ENCODE results near the gene PTPRD.

PTPRD gene

DNA sequence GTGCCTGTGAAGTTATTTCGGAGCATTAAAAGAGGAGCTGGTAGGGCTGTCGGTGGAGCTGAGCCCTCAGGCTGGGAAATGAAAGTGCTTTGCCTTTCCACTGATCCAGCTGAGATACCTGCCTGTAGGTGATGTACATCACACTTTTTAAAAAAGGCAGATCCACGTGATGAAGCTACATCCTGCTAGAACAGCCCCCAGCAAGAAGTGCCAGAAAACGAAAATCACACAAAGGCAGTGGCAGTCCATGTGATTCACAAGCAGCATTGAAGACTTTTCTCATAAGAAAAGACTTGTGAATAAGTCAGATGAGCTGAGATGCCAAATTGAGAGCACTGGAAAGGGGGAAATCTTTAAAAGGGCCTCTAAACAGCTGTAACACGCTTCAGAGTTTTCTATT lies 765.1 kb downstream of the PTPRD start:
- DNase-seq: no peak

DNA sequence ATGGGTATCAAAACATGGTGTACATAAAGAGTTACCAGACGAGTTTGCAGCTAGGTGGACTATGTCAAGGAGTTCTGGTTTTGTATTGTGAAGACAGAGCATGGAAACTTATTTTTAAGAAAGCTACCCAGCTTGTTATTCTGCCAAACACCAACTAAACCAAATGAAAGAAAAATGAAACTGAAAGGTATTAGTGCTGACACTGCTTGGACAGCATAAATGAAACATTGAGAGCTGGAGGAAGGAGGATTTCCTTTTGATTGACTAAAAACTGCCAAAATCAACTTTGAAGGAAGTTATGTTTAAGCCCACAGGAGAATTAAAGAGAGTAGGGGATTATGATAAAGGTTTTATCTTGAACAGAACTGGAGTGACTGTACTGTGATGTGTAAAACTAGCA lies 766.2 kb downstream of the PTPRD start:
- no peak for DNase-seq

DNA sequence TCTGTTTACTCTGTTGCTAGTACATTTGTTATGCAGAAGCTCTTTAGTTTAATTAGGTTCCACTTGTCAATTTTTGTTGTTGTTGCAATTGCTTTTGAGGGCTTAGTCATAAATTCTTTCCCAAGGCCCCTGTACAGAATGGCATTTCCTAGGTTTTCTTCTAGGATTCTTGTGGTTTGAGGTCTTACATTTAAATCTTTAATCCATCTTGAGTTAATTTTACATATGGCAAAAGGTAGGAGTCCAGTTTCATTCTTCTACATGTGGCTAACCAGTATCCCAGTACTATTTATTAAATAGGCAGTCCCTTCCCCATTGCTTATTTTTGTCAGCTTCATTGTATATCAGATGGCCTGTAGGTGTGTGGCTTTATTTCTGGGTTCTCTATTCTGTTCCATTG lies 792.4 kb downstream of the PTPRD start:
- no peak for DNase-seq

DNA sequence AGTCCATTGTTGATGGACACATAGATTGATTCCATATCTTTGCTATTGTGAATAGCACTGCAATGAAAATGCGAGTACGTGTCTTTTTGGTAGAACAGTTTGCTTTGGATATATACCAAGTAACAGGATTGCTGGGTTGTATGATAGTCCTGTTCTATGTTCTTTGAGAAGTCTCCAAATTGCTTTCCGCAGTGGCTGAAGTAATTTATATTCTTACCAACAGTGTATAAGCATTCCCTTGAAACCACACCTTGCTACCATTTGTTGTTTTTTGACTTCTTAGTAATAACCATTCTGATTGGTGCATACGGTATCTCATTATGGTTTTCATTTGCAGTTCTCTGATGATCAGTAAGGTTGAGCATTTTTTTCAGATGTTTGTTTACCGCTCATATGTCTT lies 792.9 kb downstream of the PTPRD start:
- DNase-seq: no peak

DNA sequence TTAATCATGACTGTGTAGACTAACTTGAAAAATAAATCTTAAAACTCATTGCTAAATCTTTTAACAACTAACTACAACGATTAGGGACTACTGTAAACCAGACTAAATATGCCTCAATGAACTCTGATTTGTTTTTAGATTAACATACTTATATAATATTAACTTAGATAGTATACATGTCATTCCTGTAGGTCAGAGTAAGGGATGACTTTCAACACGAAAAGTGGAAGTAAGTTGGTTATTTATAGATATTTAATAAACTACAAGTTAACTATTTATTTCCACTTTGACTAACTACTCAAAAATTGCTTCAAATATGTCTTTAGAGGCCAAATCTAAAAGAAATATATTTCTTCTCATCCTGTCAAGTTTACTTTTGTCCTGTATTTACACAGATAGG lies 795.6 kb downstream of the PTPRD start:
- DNase-seq: no peak

DNA sequence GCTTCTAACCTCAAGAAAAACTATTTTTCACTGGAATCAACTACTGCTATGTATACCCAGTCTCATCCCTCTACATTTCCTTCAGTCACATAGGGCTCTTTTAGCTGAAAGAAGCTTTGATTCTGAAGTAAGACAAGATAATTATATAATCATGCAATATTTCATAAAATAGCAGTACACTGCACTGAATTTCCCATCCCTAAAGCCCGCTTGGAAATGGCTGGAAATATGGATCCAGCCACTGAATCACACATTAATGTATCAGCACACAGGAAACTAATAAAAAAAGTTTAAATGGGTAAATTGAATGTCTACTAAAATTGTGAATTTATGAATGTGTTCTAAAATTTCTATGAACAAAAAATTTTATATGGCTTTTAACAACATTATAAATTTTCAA lies 808.7 kb downstream of the PTPRD start:
- no peak for DNase-seq

DNA sequence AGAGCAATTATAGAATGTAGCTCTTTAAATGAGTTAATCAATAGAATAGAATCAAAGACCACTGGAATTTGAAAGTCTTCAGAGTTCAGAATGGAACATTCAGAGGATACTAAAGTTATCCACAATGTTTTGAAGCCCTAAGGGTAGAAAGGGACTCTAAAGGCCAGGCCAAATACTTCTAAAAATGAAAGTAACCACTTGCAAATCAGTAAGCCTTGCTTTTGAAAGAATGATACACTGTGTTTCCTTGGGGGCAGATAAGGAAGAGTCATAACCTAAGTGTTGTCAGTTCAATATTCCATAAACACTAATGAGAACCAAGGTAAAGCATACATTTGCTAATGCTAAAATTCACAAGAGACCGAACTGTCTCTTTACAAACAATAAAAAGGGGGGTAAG lies 813.5 kb downstream of the PTPRD start:
- no peak for DNase-seq

DNA sequence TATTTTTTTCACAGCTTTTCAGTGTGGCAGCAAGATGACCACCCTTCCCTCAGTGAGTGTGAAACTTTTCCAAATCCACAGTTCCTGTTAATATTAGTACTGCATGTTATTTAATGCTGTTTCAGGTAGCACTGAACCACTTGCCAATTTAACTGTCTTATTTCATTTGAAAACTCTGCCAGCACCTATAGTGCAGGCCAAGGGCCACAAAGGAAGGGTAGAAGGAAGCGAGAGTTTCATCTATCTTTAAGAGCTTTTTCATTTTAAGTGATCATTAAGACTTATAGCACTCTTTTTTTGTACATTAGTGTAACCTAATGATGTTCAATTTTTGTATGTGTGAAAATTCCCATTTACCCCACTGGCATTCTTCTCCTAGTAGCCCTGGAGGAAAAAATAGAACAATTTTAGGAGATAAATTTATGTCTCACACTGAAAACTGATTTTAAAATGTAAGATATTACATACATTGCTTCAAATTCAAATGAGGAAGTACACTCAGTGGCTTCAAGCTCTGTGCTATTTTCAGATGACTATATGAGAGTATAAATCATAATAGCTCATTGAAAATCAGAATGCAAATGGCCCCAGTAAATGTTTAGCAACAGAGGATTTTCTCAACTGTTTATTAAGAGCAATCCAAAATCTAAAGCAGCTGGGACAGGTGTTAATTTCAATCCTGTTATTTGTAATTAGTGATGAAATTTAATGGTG lies 820.5 kb downstream of the PTPRD start:
- DNase-seq: no peak

DNA sequence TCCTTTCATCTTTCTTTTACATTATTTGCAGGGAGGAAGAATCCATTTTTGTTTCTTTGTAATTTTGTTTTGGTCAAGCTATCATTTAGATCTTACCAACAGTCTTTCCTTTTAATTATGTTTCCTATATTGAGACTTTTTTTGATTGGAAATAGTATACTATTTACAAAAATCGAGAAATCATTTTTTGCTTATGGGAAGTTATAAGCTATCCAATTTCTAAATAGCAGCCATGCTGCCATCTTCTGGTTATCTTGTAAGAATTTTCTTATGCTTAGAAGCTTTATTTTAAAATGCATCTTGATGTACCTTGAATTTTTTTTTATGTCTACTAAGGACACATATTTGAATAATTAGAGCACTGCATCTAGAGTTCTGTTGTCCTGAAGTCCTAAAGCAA lies 821.2 kb downstream of the PTPRD start:
- no peak for DNase-seq

DNA sequence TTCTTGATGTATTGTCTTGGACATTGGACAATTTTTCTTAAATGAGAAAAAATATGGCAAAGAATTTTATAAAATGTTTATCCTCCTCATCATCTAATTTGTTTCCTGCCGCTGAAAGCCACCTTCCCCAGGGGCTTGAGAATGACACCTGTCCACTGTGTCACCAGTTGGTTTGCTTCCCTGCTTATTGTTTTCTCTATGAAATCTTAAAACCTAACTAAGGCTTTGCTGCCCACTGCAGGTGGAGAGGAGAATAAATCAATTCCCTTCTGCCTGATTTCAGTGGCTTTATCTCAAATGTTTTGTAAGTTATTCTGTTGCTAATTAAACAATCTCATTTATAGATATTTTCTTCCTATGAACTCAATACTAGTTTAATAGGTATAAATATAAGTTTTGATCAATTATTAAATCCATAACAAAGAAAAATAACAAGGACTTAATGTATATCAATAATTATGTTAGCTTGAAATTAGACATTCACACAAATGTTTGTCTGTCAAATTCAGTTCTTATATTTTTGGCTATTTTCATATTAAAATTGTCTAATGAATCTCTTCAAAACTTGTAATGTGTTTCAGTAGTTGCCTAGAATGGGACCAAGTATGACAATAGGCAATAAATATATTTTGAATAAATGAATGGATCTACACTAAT lies 822.5 kb downstream of the PTPRD start:
- DNase-seq: peak; percentile 35

DNA sequence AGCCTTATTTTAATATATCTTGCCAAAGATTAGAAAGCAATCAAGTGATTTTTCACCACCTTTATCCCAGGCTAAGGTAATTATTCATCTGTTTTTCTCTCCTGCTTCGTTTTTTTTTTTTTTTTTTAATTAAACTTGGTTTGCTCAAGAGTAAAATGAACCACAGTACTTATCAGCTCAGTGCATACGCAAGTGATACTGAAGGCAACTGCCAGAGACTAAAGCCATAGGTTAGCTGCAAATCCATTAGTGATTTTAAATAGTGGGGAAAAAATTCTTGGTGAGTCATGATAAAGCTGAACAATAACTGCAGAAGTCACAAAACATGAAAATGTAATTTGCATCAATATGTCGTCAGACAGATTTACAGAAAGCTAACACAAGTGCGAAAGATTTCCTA lies 829.1 kb downstream of the PTPRD start:
- no peak for DNase-seq

DNA sequence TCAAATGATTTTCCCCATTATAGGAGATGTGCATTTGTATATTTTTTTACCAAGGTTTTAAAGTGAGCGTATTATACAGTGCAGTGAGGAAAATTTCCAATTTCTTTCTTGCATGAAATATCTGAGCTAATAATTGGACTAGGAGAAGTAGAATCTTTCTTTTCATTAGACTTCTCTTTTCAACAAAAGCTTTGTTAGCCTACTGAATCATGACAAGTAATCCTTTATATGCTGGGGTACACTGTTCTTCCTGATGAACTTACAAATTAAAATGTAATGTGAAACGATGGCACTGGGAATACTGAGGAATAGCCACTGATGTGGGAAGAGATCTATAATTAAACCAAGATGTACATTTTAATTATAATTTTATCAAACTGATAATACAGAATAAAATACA lies 829.6 kb downstream of the PTPRD start:
- no peak for DNase-seq

DNA sequence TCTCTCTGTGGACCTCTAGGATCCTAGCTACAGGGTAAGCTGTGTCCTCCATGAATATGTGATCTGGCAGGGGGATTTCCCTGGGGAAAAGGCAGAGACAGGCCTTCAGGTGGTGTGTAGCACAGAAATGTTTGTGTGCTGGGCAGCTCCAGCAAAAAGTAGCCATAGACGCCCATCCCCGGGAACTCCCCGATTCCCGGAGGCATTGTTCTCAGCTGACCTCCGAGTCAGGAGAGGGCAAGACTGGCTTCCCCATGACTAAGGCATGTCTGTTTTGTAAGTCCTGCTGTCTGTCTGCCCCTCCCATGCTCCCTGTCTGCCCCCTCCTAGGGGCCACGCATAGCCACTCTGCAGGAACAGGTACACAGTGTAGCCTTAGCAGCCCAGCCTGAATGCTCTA lies 834.5 kb downstream of the PTPRD start:
- no peak for DNase-seq

DNA sequence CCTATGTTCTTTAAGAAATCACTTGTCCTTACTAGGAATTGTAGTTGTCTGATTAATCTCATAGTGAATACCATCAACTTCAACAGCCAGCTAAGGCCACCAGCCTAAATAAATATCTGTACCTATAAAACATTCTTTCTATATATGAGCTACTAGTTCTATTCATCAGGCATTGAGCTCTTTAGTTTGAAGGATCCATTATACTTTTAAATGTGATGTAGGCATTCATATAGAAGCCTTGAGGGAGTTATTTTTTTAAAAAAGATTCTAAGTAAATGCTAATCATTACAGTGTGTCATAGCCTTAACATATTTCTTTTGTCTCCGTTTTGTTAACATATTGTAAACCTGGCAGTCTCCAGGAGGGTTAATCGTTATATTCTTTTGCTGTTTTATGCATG lies 838.3 kb downstream of the PTPRD start:
- DNase-seq: no peak

DNA sequence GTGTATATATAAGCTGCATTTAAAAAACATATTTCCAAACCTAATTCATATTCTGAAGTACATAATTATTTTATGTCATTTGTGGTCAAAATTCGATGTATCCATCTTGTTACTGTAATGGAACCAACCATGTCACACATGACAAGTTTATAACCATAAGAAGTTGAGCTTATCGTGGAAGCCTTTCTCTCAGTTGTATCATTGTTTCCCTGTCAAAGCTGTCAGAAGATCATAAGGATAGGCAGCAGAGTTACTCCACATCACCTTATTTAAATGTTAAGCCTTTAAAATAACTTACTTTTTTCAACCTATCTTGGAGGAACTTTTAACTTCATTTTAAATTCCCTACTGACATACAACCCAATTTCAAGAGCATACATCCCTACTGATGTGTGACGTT lies 841.5 kb downstream of the PTPRD start:
- no peak for DNase-seq

DNA sequence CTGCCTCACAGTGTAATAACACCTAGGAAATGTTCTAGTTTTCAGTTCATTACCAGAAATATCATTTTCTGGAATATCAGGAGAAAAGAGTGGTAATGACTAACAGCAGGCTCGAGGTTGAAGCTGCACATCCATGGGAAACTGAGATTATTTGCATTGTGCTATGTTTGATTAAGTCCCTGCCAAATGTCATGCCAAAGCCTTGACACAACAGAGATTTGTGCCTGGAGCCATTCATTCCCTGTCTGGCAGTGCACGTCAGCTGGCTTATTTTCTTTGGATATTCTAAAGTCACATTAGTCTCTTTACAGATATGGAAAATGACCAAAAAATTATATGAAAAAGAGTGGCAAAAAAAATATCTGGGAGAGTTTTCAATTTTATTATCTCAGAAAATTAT lies 848.0 kb downstream of the PTPRD start:
- DNase-seq: no peak

DNA sequence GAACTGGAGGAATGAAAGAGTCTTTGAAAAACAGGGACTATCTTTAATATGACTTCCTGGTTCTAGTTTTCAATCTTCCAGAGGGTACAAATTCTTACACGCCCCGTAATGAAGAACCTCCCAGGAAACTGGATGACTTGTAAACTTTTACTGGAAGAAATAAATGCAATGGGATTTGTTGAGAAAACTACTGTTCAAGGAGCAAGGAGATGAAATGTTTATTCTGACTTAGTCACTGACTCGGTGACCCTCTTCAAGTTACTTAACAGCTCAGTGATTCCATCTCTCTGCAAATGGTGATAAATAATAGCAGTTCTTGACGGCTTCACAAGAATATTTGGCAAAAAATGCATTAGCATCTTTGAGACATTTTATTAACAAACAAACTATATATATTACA lies 858.6 kb downstream of the PTPRD start:
- no peak for DNase-seq

DNA sequence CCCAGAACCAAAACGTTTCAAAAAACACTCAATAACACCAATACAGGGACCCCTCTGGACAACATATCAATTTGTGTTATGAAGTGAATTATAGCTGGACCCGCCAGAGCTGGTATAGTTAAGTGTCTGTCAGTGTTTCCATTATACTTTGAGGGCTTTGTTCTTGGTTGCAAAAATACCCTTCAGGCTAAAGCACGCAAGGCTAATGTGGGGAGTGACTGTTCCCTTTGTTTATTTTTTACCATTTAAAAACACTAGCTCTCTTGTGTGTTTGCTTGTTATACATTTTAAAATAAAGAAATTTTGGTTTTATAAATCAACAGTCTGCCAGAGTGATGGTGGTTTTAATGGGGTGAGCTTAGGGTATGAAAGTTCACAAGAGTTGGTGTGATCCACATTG lies 859.5 kb downstream of the PTPRD start:
- no peak for DNase-seq

DNA sequence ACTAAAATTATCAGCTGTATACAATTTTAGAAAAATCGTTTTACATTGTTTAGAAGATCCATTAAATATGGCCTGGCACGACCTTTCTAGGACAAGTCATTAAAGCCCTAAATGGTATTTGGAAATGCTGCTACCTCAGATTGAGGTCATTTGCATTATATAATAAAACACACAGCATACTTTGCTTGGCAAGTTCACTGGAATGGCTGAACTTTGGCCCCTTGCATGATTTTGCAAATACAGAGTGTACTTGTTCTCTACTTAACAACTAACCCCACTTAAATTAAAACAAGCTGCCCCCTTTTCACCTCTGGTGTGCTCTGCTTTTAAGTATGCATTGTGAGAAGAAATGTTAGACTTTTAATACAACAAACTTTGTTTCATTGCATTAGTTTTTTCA lies 860.1 kb downstream of the PTPRD start:
- DNase-seq: no peak

DNA sequence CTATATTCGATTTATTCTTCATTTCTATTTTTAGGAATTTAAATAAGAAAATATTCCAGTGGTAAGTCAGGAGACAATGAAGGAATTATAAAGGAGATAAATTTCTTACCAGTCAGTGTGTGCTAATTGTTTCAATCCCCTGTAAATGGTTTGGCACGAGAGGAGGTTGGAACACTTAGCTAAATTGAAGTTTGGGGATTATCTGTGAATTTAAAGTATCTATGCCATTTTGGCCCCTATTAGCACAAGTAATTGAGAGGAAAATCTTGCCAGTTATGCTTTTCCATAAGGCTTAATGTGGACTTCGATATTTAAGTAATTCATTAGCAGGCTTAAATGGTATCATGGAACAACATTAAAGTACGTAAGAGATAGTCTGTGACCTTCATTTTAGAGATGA lies 860.8 kb downstream of the PTPRD start:
- no peak for DNase-seq

DNA sequence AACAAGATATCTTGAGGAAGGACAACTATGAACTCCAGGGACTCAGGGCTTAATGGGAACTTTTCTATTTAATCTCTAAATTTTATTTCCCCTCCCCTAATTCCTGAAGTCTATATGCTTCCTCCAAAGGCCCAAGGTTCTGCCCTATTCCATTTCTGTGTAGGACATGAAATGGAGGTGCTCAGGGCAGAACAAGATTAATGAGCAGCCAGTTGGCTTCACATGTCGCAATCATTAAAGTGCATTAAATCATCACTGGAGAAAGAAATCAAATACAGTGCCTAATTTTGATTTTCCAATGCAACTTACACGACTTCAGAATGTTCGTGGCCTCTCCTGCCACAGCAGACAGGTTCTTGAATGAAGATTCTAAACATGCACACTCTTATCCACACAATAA lies 862.1 kb downstream of the PTPRD start:
- no peak for DNase-seq

DNA sequence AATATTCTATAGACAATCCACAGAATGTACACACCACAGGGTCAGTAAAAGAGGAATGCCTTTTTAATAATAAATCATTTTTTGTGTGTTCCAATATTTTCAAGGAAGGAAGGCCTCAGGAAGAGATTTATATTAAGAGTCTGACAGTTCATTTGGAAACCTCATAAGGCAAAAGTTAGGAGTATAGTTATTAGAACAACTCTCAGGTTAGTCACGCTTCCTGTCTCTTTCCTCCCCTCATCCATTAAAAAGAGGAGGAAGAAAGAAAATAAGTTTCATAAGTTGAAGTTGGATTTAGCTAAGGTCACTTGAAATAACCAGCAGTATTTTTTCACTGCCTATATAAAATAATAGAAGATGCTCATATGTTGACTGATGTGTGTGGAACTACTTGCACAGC lies 863.2 kb downstream of the PTPRD start:
- no peak for DNase-seq

DNA sequence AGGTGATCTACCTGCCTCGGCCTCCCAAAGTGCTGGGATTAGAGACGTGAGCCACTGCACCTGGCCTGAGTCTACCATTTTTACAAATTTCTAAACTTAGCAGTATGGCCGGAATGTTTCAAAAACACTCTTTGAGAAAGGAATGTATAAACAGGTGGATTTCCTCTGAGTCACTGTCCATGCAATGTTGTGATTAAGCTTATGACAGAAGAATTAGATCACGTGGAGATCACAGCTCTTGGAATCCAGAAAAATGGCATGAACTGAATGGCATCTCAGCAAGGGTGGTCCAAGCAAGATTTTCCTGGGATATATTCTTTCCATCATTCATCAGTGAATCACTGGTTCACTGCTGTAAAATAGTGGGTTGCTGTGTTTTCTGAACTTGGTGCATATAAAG lies 865.0 kb downstream of the PTPRD start:
- no peak for DNase-seq

DNA sequence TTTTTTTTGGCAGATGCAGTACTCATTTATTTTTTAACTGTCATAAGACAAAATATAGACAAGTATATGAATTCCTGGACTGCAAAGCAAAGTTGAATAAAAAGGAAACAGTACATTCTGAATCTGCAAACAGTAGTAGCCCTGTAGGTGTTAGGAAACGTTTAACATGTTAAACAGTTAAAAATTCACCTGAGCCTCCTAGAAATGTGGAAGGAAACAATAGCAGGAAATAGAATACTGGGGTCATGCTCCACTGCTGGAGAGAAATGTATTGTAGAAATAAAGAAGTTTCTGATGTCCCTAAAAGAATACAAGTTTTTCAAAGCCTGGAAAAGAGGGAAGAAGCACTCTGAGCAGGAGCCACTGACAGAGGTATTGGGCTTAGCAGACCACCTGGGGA lies 866.0 kb downstream of the PTPRD start:
- no peak for DNase-seq

DNA sequence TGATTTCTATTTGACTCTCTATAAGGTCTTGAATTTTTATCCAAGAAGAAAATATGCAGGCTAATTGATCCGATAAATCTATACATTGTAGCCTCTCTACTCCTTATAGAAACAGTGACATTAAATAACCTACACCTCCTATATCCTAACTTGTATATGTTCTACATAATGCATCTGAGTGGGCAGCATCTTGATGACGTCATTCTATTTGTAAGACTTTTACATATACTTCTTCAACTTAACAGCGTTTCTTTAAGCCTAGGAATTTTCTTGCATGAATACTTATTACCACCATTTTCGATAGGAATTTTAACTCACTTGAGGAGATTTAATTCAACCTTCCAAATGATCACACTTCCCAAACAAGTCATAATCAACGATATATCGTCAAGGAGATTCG lies 869.0 kb downstream of the PTPRD start:
- DNase-seq: no peak

Measured in NCI-H510A (cell line).